WTC11 (cell line): ENCODE data around the gene THSD7B. TPM values are rescaled to one million over a fixed set of nuclear protein-coding genes. Genes with fewer than 3 reads are reported as not detected.

Experiments
- ATAC-seq: fragments of 200-7000 bp; cut with Tn5 transposase; 2 replicates; pipeline ENCODE4 v1.10.0; 2021; ENCODE audit warnings: mild to moderate bottlenecking, moderate library complexity
- CTCF ChIA-PET: fragments of 300-600 bp; sonication (Branson Sonifier 250); formaldehyde crosslinking; loops from one replicate; lab custom pipeline; 2021; ENCODE audit warnings: antibody characterized with exemption; lab: Charles Lee
- POLR2A ChIA-PET: fragments of 350-600 bp; sonication (Branson Sonifier 250); formaldehyde crosslinking; loops from one replicate; lab custom pipeline; 2021; ENCODE audit warnings: antibody characterized with exemption; lab: Charles Lee
- DNase-seq: peaks from one replicate; pipeline ENCODE4 v3.0.0; 2021; ENCODE audit warnings: low spot score
- H3K27ac Mint-ChIP-seq: 2 replicates; pipeline ENCODE4 v1.8.0; 2021; ENCODE audit warnings: mixed read lengths
- H3K27me3 Mint-ChIP-seq: 2 replicates; pipeline ENCODE4 v1.8.0; 2021; ENCODE audit warnings: low read depth, mild to moderate bottlenecking, moderate library complexity, mixed read lengths
- H3K36me3 Mint-ChIP-seq: 2 replicates; pipeline ENCODE4 v1.8.0; 2021; ENCODE audit warnings: mixed read lengths
- H3K4me1 Mint-ChIP-seq: 2 replicates; pipeline ENCODE4 v1.8.0; 2022; ENCODE audit warnings: mixed read lengths
- H3K4me3 Mint-ChIP-seq: 2 replicates; pipeline ENCODE4 v1.8.0; 2021; ENCODE audit warnings: mild to moderate bottlenecking, moderate library complexity, mixed read lengths
- H3K9me3 Mint-ChIP-seq: 2 replicates; pipeline ENCODE4 v1.8.0; 2021; ENCODE audit warnings: mixed read lengths
- AFF4 ChIP-seq: sonication (generic); formaldehyde crosslinking; IDR thresholded peaks from 2 replicates; pipeline ENCODE4 v1.8.1; 2023; ENCODE audit warnings: mild to moderate bottlenecking, missing genetic modification reagents, borderline replicate concordance
- ESRRA ChIP-seq: sonication (generic); formaldehyde crosslinking; IDR thresholded peaks from 2 replicates; pipeline ENCODE4 v1.8.1; 2022; ENCODE audit warnings: mild to moderate bottlenecking, missing genetic modification reagents, borderline replicate concordance
- FOXP1 ChIP-seq: sonication (generic); formaldehyde crosslinking; IDR thresholded peaks from 2 replicates; pipeline ENCODE4 v1.8.0; 2022; ENCODE audit warnings: missing genetic modification reagents, mild to moderate bottlenecking, moderate library complexity, borderline replicate concordance
- GABPB1 ChIP-seq: sonication (generic); formaldehyde crosslinking; IDR thresholded peaks from 2 replicates; pipeline ENCODE4 v1.8.1; 2023; ENCODE audit warnings: mild to moderate bottlenecking, missing genetic modification reagents
- HMGA2 ChIP-seq: fragments of 250-450 bp; sonication (Bioruptor Pico); IDR thresholded peaks from 2 replicates; pipeline ENCODE4 v1.4.0; 2021; ENCODE audit warnings: mild to moderate bottlenecking, moderate library complexity
- IRF2 ChIP-seq: sonication (generic); formaldehyde crosslinking; IDR thresholded peaks from 2 replicates; pipeline ENCODE4 v1.8.0; 2022; ENCODE audit warnings: low read depth, missing genetic modification reagents, borderline replicate concordance
- KAT7 ChIP-seq: sonication (generic); formaldehyde crosslinking; IDR thresholded peaks from 2 replicates; pipeline ENCODE4 v1.8.1; 2023; ENCODE audit warnings: missing genetic modification reagents, mild to moderate bottlenecking, borderline replicate concordance
- MLX ChIP-seq: sonication (generic); formaldehyde crosslinking; IDR thresholded peaks from 2 replicates; pipeline ENCODE4 v1.8.1; 2023; ENCODE audit warnings: mild to moderate bottlenecking, missing genetic modification reagents, moderate library complexity
- NFE2L1 ChIP-seq: sonication (generic); formaldehyde crosslinking; IDR thresholded peaks from 2 replicates; pipeline ENCODE4 v1.8.1; 2023; ENCODE audit warnings: missing genetic modification reagents
- NFYB ChIP-seq: sonication (generic); formaldehyde crosslinking; conservative IDR thresholded peaks from 2 replicates; pipeline ENCODE4 v1.8.0; 2022; ENCODE audit warnings: low read depth, missing genetic modification reagents
- NR3C1 ChIP-seq: sonication (generic); formaldehyde crosslinking; conservative IDR thresholded peaks from 2 replicates; pipeline ENCODE4 v1.8.1; 2023; ENCODE audit warnings: low read depth, mild to moderate bottlenecking, missing genetic modification reagents
- PRRX2 ChIP-seq: fragments of 250-450 bp; sonication (Bioruptor Pico); IDR thresholded peaks from 2 replicates; pipeline ENCODE4 v1.8.0; 2021; ENCODE audit warnings: mild to moderate bottlenecking
- SMAD3 ChIP-seq: sonication (generic); formaldehyde crosslinking; IDR thresholded peaks from 2 replicates; pipeline ENCODE4 v1.8.0; 2022; ENCODE audit warnings: missing genetic modification reagents, mild to moderate bottlenecking, borderline replicate concordance
- SMAD4 ChIP-seq: sonication (generic); formaldehyde crosslinking; IDR thresholded peaks from 2 replicates; pipeline ENCODE4 v1.8.0; 2022; ENCODE audit warnings: mild to moderate bottlenecking, missing genetic modification reagents
- SOX15 ChIP-seq: fragments of 250-450 bp; sonication (Bioruptor Pico); IDR thresholded peaks from 2 replicates; pipeline ENCODE4 v1.9.0; 2021; ENCODE audit warnings: mild to moderate bottlenecking
- TEAD4 ChIP-seq: sonication (generic); formaldehyde crosslinking; IDR thresholded peaks from 2 replicates; pipeline ENCODE4 v1.8.0; 2022; ENCODE audit warnings: mild to moderate bottlenecking, missing genetic modification reagents
- ZBTB21 ChIP-seq: sonication (generic); formaldehyde crosslinking; IDR thresholded peaks from 2 replicates; pipeline ENCODE4 v1.8.1; 2023; ENCODE audit warnings: mild to moderate bottlenecking, missing genetic modification reagents, borderline replicate concordance
- ZNF138 ChIP-seq: sonication (generic); formaldehyde crosslinking; conservative IDR thresholded peaks from 2 replicates; pipeline ENCODE4 v1.8.1; 2022; ENCODE audit warnings: mild to moderate bottlenecking, moderate library complexity, missing genetic modification reagents
- ZNF232 ChIP-seq: sonication (generic); formaldehyde crosslinking; IDR thresholded peaks from 2 replicates; pipeline ENCODE4 v1.8.0; 2022; ENCODE audit warnings: mild to moderate bottlenecking, missing genetic modification reagents
- ZNF281 ChIP-seq: sonication (generic); formaldehyde crosslinking; IDR thresholded peaks from 2 replicates; pipeline ENCODE4 v1.8.0; 2023; ENCODE audit warnings: mild to moderate bottlenecking, missing genetic modification reagents
- ZNF317 ChIP-seq: sonication (generic); formaldehyde crosslinking; IDR thresholded peaks from 2 replicates; pipeline ENCODE4 v1.8.1; 2023; ENCODE audit warnings: low read depth, mild to moderate bottlenecking, moderate library complexity, missing genetic modification reagents, borderline replicate concordance
- ZNF416 ChIP-seq: fragments of 250-450 bp; sonication (Bioruptor Pico); IDR thresholded peaks from 2 replicates; pipeline ENCODE4 v1.9.0; 2021; ENCODE audit warnings: mild to moderate bottlenecking, inconsistent platforms
- total RNA-seq: library from RNA; stranded (reverse); gene quantifications from 3 replicates; pipeline ENCODE4 v1.2.3, GENCODE V29; 2021
- TF ChIP-seq, protein P1 (sequence below): fragments of 250-450 bp; sonication (Bioruptor Pico); conservative IDR thresholded peaks from 2 replicates; pipeline ENCODE4 v1.9.0; 2021; ENCODE audit warnings: mild to moderate bottlenecking
- TF ChIP-seq, protein P2 (sequence below): sonication (generic); formaldehyde crosslinking; IDR thresholded peaks from 2 replicates; pipeline ENCODE4 v1.8.1; 2023; ENCODE audit warnings: mild to moderate bottlenecking, missing genetic modification reagents
- TF ChIP-seq, protein P3 (sequence below): sonication (generic); formaldehyde crosslinking; IDR thresholded peaks from 2 replicates; pipeline ENCODE4 v1.8.0; 2022; ENCODE audit warnings: mild to moderate bottlenecking, missing genetic modification reagents

Gene THSD7B
- total RNA-seq, 1 experiment from 2014 or later, result 2.9 TPM

- ATAC-seq (peak; percentile 16; the same call in 1 of the 2 replicates), DNase-seq (no peak)
- Mint-ChIP-seq H3K27me3 (no peaks in the 10 kb centered on the region), H3K4me1 (0 out of 2 replicates have a peak, but pooled peaks cover 3% of the 10 kb centered on the region), H3K36me3 (no peaks in the 10 kb centered on the region), H3K27ac (no peak overlapping the region), H3K4me3 (no peak overlapping the region), H3K9me3 (no peaks in the 10 kb centered on the region)
- TF ChIP-seq SOX15 (CRISPR knock-in tag), result no peak
- TF ChIP-seq NFYB (CRISPR knock-in tag), result no peak
- TF ChIP-seq AFF4, result no peak
- no peak for TF ChIP-seq ESRRA (CRISPR knock-in tag)
- TF ChIP-seq, protein P1, sequence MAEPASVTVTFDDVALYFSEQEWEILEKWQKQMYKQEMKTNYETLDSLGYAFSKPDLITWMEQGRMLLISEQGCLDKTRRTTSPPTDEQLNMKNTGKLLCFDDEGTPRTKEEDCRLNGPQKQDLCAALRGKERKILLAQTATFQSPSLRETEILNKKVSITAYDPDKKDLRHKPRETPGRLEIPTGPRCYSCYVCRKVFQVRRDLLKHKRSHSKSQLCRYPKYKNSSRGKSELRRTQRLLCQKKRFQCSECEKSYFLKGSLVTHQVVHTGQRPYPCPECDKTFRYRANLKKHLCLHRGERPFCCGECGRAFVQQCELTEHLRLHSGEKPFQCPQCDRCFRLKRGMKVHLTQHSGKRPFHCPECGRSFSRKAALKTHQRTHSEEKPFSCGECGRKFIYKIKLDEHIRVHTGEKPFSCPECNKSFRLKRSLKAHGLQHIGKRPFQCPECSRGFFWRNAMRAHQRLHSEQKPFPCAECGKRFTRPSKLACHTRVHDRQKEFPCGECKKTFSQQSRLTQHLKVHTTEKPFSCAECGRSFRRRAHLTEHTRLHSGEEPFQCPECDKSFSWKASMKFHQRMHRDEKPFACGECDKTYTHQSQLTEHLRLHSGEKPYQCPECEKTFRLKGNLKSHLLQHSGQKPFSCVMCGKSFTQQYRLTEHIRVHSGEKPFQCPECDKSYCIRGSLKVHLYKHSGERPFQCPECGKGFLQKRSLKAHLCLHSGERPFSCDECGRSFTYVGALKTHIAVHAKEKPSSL (CRISPR knock-in tag), result no peak
- TF ChIP-seq ZNF232 (CRISPR knock-in tag), result no peak
- TF ChIP-seq HMGA2, result no peak
- no peak for TF ChIP-seq SMAD4
- TF ChIP-seq KAT7 (CRISPR knock-in tag), result no peak
- TF ChIP-seq IRF2 (CRISPR knock-in tag), result no peak
- no peak for TF ChIP-seq NR3C1 (CRISPR knock-in tag)
- no peak for TF ChIP-seq NFE2L1
- no peak for TF ChIP-seq ZNF281 (CRISPR knock-in tag)
- ChIA-PET CTCF (no interaction called here), POLR2A (interaction anchor here (0.7 kb wide), 1 partner anchor 12 kb away, joined by 3 read pairs; no protein-coding TSS in a partner anchor)
Observed at GRCh38 chr2:137231628-137232027, 466.3 kb downstream of the THSD7B start.

DNA sequence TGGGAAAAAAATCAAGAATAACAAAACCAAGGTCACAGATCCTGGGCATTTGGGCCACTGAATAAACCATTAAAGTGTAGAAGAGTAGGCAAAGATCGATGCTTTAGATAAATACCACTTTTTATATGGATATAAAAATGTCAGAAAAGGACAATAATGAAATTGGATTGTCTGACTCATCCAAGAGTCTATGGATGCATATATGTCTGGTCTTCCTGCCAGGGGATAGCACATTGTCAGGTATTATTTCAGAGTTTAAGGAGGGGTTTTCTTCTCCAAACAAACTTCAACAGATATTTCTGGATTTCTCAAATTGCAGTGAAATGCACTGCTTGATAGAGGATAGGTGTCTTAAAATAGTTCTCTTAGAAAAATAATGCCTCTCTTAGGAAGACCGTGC is 466.7 kb downstream of the THSD7B start:
- ChIA-PET CTCF (no interaction called here), POLR2A (no interaction called here)
- no peak overlapping the region for H3K4me3 Mint-ChIP-seq
- DNase-seq (no peak), ATAC-seq (no peak)
- H3K27me3 Mint-ChIP-seq, result no peaks in the 10 kb centered on the region
- TF ChIP-seq SMAD3 (CRISPR knock-in tag) (no peak), FOXP1 (CRISPR knock-in tag) (no peak), ZNF416 (no peak), TEAD4 (CRISPR knock-in tag) (no peak), ZNF317 (CRISPR knock-in tag) (no peak), ZBTB21 (CRISPR knock-in tag) (no peak), PRRX2 (CRISPR knock-in tag) (no peak), MLX (CRISPR knock-in tag) (no peak), ZNF138 (no peak), SOX15 (CRISPR knock-in tag) (no peak), GABPB1 (CRISPR knock-in tag) (no peak)
- TF ChIP-seq, protein P2, sequence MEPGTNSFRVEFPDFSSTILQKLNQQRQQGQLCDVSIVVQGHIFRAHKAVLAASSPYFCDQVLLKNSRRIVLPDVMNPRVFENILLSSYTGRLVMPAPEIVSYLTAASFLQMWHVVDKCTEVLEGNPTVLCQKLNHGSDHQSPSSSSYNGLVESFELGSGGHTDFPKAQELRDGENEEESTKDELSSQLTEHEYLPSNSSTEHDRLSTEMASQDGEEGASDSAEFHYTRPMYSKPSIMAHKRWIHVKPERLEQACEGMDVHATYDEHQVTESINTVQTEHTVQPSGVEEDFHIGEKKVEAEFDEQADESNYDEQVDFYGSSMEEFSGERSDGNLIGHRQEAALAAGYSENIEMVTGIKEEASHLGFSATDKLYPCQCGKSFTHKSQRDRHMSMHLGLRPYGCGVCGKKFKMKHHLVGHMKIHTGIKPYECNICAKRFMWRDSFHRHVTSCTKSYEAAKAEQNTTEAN (CRISPR knock-in tag), result no peak
- TF ChIP-seq, protein P3, sequence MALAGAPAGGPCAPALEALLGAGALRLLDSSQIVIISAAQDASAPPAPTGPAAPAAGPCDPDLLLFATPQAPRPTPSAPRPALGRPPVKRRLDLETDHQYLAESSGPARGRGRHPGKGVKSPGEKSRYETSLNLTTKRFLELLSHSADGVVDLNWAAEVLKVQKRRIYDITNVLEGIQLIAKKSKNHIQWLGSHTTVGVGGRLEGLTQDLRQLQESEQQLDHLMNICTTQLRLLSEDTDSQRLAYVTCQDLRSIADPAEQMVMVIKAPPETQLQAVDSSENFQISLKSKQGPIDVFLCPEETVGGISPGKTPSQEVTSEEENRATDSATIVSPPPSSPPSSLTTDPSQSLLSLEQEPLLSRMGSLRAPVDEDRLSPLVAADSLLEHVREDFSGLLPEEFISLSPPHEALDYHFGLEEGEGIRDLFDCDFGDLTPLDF (CRISPR knock-in tag), result no peak
- H3K4me1 Mint-ChIP-seq, result 0 out of 2 replicates have a peak, but pooled peaks cover 3% of the 10 kb centered on the region
- H3K36me3 Mint-ChIP-seq, result no peaks in the 10 kb centered on the region
- no peak overlapping the region for H3K27ac Mint-ChIP-seq
- H3K9me3 Mint-ChIP-seq, result no peaks in the 10 kb centered on the region
